SU-DHL-6 (cell line): ENCODE data around the gene STX7.

Source experiments
- H2AFZ ChIP-seq: fragments of 200-600 bp; sonication (generic); 2 replicates; pipeline ENCODE4 v1.6.1; 2014; ENCODE audit warnings: low read depth, mild to moderate bottlenecking, moderate library complexity, mixed read lengths, antibody characterized with exemption, low read length; ENCODE audit not compliant: severe bottlenecking
- H3F3A ChIP-seq: fragments of 200-600 bp; shearing (Covaris generic); 2 replicates; pipeline ENCODE4 v1.6.0; 2016; ENCODE audit warnings: antibody characterized with exemption, mild to moderate bottlenecking; ENCODE audit not compliant: insufficient read depth
- H3K27ac ChIP-seq: fragments of 200-600 bp; sonication (generic); 2 replicates; pipeline ENCODE4 v1.5.1; 2016; ENCODE audit warnings: low read depth, mild to moderate bottlenecking, low read length, moderate library complexity, mixed read lengths
- H3K27me3 ChIP-seq: fragments of 200-600 bp; sonication (generic), shearing (Covaris generic); 2 replicates; pipeline ENCODE4 v1.6.0; 2014; ENCODE audit warnings: mild to moderate bottlenecking, low read length
- H3K36me3 ChIP-seq: fragments of 200-600 bp; sonication (generic); 2 replicates; pipeline ENCODE4 v1.6.1; 2014; ENCODE audit warnings: mild to moderate bottlenecking, low read length, mixed read lengths
- H3K4me2 ChIP-seq: fragments of 300-600, 200-600 bp; shearing (Covaris generic), sonication (generic); 2 replicates; pipeline ENCODE4 v1.6.0; 2014; ENCODE audit warnings: low read length, low read depth, mild to moderate bottlenecking; ENCODE audit not compliant: poor library complexity, severe bottlenecking
- H3K4me3 ChIP-seq: fragments of 200-600 bp; sonication (generic); 2 replicates; pipeline ENCODE4 v1.5.1; 2014; ENCODE audit warnings: antibody characterized with exemption, low read length, mild to moderate bottlenecking, mixed read lengths; ENCODE audit not compliant: insufficient read depth, poor library complexity, severe bottlenecking
- H3K79me2 ChIP-seq: fragments of 200-600 bp; sonication (generic); 2 replicates; pipeline ENCODE4 v1.6.1; 2014; ENCODE audit warnings: mild to moderate bottlenecking, low read length, moderate library complexity; ENCODE audit not compliant: insufficient read depth
- H3K9ac ChIP-seq: fragments of 200-600 bp; sonication (generic); 2 replicates; pipeline ENCODE4 v1.7.0; 2014; ENCODE audit warnings: mild to moderate bottlenecking, low read length
- H3K9me2 ChIP-seq: fragments of 200-600 bp; sonication (generic); replicated peaks from 2 replicates; pipeline ENCODE4 v1.6.1; 2014; ENCODE audit warnings: low read length; ENCODE audit not compliant: insufficient read depth
- H3K9me3 ChIP-seq: fragments of 200-600 bp; sonication (generic); 2 replicates; pipeline ENCODE4 v1.6.1; 2014; ENCODE audit warnings: low read length, mixed read lengths; ENCODE audit not compliant: insufficient read depth
- H4K20me1 ChIP-seq: fragments of 200-600 bp; sonication (generic); 2 replicates; pipeline ENCODE4 v1.6.1; 2014; ENCODE audit warnings: low read depth, mild to moderate bottlenecking, antibody characterized with exemption, low read length, moderate library complexity, mixed read lengths
- EZH2phosphoT487 ChIP-seq: fragments of 200-600 bp; sonication (generic), shearing (Covaris generic); conservative IDR thresholded peaks from 2 replicates; pipeline ENCODE4 v1.6.1; 2018; ENCODE audit warnings: mild to moderate bottlenecking, antibody characterized with exemption, low read length, moderate library complexity, mixed read lengths
- TF ChIP-seq, protein P1 (sequence below): fragments of 200-600 bp; sonication (generic); IDR thresholded peaks from one replicate; pipeline ENCODE4 v1.5.1; 2017; ENCODE audit warnings: antibody characterized with exemption, mild to moderate bottlenecking, low read length, moderate library complexity; ENCODE audit not compliant: insufficient read depth, poor library complexity, severe bottlenecking

The STX7 gene

DNA sequence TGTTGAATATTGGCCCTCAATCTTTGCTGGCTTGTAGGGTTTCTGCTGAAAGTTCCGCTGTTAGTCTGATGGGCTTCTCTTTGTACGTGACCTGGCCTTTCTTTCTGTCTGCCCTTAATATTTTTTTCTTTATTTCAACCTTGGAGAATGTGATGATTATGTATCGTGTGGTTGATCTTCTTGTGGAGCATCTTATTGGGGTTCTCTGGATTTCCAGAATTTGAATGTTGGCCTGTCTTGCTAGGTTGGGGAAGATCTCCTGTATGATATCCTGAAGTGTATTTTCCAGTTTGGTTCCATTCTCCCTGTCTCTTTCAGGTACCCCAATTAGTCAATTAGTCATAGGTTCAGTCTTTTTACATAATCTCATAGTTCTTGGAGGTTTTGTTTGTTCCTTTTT is 89.1 kb downstream of the STX7 start:
- Histone ChIP-seq H3K9me2 (no peaks in the 10 kb centered on the region), H2AFZ (no peak overlapping the region), H3K9me3 (no peaks in the 10 kb centered on the region), H3F3A (no peaks in the 10 kb centered on the region), H4K20me1 (no peaks in the 10 kb centered on the region), H3K4me2 (no peak overlapping the region), H3K9ac (no peak overlapping the region), H3K27ac (no peak overlapping the region), H3K79me2 (no peaks in the 10 kb centered on the region), H3K27me3 (no peaks in the 10 kb centered on the region), H3K4me3 (no peak overlapping the region), H3K36me3 (no peaks in the 10 kb centered on the region)
- no peak for TF ChIP-seq EZH2phosphoT487
- TF ChIP-seq, protein P1, sequence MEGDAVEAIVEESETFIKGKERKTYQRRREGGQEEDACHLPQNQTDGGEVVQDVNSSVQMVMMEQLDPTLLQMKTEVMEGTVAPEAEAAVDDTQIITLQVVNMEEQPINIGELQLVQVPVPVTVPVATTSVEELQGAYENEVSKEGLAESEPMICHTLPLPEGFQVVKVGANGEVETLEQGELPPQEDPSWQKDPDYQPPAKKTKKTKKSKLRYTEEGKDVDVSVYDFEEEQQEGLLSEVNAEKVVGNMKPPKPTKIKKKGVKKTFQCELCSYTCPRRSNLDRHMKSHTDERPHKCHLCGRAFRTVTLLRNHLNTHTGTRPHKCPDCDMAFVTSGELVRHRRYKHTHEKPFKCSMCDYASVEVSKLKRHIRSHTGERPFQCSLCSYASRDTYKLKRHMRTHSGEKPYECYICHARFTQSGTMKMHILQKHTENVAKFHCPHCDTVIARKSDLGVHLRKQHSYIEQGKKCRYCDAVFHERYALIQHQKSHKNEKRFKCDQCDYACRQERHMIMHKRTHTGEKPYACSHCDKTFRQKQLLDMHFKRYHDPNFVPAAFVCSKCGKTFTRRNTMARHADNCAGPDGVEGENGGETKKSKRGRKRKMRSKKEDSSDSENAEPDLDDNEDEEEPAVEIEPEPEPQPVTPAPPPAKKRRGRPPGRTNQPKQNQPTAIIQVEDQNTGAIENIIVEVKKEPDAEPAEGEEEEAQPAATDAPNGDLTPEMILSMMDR, result no peak

DNA sequence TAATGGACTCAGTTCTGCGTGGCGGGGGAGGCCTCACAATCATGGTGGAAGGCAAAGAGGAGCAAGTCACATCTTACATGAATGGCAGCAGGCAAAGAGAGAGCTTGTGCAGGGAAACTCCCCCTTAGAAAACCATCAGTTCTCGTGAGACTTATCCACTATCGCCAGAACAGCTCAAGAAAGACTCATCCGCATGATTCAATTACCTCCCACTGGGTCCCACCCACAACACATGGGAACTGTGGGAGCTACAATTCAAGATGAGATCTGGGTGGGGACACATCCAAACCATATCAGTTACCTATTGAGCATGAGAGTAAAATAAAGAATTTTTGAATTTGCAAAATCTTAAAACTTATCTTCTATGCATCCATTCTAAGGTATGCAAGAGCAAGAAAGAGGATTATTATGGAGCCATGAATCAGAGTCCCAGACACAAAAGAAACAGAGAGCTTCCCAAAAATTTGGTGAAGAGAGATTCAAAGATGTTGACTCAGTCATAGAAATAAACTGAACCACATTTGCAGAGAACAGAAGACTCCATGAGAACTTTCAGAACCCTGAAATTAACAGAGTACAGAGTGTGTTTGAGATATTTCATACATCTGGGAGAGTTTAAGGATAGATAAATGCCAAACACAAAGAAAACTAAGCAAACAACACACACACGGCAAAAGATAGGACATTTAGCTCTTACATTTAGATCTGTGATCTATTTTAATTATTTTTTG is 94.5 kb downstream of the STX7 start:
- Histone ChIP-seq H3K27ac (no peak overlapping the region), H3K4me3 (no peak overlapping the region), H3K36me3 (no peaks in the 10 kb centered on the region), H3K4me2 (no peak overlapping the region), H3K27me3 (no peaks in the 10 kb centered on the region), H3K9me2 (no peaks in the 10 kb centered on the region), H3K79me2 (no peaks in the 10 kb centered on the region), H3F3A (no peaks in the 10 kb centered on the region), H3K9me3 (peaks cover 6% of the 10 kb centered on the region; the same call in 1 of the 2 replicates), H3K9ac (no peak overlapping the region), H2AFZ (no peak overlapping the region), H4K20me1 (no peaks in the 10 kb centered on the region)
- no peak for TF ChIP-seq EZH2phosphoT487
- TF ChIP-seq, protein P1, result no peak

DNA sequence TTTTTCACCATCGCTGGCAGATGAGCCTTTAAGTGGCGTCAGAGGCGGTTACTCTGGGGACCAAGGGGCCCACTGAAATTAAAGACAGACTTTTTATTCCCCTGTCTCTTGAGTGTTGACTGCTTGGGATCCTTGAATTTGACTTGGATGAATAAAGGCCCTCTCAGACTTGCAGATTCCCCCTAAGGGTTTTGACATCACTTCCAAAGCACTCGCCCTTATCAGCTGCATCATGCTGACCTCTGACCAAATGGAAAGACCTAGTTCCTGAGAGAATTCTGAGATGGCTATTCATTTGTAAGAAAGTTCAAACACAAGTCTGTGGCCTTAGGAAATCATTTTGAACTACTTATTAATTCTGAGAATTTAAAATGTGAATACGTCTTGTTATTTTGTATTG is 98.2 kb downstream of the STX7 start:
- no peaks in the 10 kb centered on the region for H4K20me1 ChIP-seq
- H2AFZ ChIP-seq, result no peak overlapping the region
- TF ChIP-seq, protein P1, result no peak
- no peak for TF ChIP-seq EZH2phosphoT487
- H3K79me2 ChIP-seq, result no peaks in the 10 kb centered on the region
- no peak overlapping the region for H3K9ac ChIP-seq
- no peak overlapping the region for H3K27ac ChIP-seq
- H3F3A ChIP-seq, result no peaks in the 10 kb centered on the region
- H3K36me3 ChIP-seq, result no peaks in the 10 kb centered on the region
- H3K4me2 ChIP-seq, result no peak overlapping the region
- no peaks in the 10 kb centered on the region for H3K9me2 ChIP-seq
- H3K4me3 ChIP-seq, result no peak overlapping the region
- H3K9me3 ChIP-seq, result peaks cover 6% of the 10 kb centered on the region; the same call in 1 of the 2 replicates
- H3K27me3 ChIP-seq, result no peaks in the 10 kb centered on the region
